ENCODE results near the gene LRRC9.

LRRC9 gene

DNA sequence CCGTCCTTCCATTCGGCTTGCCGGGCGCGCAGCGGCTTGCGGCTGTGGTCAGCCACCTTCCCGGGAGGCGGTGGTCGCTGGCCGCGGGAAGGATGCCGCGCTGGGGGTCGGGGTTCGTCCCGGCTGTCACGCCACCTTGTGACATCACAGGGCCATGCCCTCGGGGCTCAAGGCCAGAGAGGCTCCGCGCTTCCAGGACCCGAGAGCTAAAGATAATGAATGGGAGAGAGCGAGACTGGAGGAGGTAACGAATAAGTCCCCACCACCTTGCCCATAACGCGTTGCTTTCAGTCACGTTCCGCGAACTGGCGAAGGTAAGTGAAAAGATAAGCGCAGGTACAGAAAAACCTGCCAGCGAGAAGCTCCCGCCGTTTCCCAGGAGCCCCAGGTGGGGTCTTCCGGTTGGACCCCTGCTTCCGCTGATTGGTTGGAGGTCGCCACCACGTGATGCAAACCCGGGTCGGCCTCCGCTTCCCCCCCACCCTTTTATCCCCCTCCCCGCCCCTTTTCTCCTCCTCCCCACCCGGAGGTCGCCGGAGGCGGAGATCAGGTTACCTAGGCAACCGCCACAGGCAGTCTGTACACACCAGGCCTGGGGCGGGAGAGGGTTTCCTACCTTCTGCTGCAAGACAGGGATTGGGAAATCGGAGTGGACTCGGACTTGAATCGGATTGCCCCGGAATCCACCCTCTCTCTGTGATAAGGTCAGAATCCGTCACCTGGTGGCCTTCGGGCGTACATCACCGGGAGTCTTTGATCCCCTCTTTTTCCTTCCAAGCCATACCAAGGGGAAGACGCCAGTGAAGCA is at the start of gene LRRC9:
Gene LRRC9 (plus strand): TSS at position 575 of the 808 bp plus-strand sequence.
- DNase-seq (ENCODE audit: low read depth), result peak; percentile 10
- TF ChIP-seq, protein P1, sequence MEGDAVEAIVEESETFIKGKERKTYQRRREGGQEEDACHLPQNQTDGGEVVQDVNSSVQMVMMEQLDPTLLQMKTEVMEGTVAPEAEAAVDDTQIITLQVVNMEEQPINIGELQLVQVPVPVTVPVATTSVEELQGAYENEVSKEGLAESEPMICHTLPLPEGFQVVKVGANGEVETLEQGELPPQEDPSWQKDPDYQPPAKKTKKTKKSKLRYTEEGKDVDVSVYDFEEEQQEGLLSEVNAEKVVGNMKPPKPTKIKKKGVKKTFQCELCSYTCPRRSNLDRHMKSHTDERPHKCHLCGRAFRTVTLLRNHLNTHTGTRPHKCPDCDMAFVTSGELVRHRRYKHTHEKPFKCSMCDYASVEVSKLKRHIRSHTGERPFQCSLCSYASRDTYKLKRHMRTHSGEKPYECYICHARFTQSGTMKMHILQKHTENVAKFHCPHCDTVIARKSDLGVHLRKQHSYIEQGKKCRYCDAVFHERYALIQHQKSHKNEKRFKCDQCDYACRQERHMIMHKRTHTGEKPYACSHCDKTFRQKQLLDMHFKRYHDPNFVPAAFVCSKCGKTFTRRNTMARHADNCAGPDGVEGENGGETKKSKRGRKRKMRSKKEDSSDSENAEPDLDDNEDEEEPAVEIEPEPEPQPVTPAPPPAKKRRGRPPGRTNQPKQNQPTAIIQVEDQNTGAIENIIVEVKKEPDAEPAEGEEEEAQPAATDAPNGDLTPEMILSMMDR (IDR thresholded peaks at IDR 0.05; ENCODE audit: low read length, missing control alignments), result no peak
- peak within 1 kb of the TSS; percentile 40 for H3K4me3 ChIP-seq (replicated peaks; ENCODE audit: low read depth, low read length)

DNA sequence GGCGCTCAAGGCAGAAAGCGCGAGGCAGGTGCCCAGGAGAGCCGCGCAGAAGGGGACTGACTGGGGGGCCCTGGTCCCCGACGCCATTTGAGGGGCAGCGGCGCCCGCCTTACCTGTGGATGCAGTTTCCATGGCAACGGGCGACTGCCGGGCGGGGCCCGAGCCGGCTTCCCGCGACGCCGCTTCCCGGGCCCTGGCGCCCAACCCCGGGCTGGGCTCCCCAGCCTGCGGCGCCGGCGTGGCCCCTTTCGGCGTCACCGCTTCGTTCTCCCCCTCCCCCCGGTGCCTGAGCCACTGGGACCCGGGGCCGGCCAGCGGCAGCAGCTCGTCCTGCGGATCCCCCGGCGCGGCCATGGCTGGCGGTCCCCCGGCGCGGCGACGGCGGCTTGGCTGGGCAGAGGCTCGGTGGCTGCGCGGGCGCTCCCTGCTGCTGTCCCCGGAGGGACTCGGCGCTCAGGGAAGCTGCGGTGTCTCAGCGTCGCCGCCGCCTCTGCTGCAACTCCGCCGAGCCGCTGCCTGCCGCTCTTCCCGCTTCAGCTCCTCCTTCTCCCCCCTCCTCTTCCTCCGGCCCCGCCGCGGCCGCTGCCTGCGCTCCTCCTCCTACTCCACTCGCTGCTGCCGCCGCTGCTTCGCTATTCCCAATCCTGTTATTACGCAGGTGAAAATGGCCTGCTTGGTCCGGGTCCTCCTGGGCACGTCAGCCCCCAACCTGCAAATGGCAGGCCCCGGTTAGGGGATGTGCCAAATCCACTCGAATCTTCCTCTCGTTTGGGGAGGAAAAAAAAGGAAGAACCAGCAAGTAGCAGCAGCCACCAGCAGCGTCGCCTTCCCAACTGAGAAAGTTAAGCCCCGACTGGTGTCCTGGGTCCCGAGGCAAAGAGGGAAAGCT is 49.4 kb upstream of the LRRC9 start, which contains the start of gene RTN1:
Gene RTN1 (minus strand): TSS at position 500 of the 889 bp plus-strand sequence. CDS start 146 bp downstream, at position 354.
- TF ChIP-seq, protein P1 (IDR thresholded peaks at IDR 0.05; ENCODE audit: low read length, missing control alignments), result no peak
- peak within 1 kb of the TSS; percentile 51 for H3K4me3 ChIP-seq (replicated peaks; ENCODE audit: low read depth, low read length)
- DNase-seq (ENCODE audit: low read depth), result peak; percentile 31

DNA sequence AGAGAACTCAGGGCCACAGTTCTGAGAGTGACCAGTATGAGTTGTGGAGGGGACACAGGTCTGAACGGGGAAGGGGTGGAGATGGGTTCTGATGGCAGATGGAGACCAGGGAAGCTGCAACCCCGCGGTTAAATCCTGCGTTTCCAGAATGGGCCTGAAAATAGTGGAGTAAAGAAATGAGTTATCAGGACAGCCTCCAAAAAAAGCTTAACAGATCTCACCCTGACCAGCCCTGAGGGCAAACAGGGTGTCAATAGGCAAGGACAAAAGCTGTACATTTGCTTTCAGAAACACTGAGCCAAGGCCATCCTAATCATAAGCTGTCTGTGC is 48.8 kb upstream of the LRRC9 start:
- TF ChIP-seq, protein P1 (IDR thresholded peaks at IDR 0.05; ENCODE audit: low read length, missing control alignments), result no peak
- DNase-seq (ENCODE audit: low read depth), result no peak
- H3K4me3 ChIP-seq (replicated peaks; ENCODE audit: low read depth, low read length), result peak overlapping the region; percentile 51

DNA sequence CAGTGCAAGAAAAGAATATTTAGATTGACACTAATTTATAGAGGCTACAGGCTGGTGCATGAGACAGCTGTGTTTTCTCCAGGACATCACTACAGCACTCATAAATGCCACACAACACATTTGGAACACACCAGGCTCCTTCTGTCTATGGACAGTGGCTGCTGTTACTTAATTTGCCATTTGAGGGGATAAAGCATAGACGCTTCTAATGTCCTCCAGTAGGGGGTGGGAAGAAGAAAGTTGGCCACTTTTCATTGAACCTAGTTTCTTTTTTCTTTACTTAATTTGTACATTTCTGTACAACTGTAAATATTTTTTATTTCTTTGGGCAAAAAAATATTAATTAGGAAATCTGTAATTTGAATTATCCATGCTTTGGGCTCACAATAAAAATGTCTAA is 37.0 kb upstream of the LRRC9 start:
- DNase-seq (ENCODE audit: low read depth), result peak; percentile 3
- H3K4me3 ChIP-seq (replicated peaks; ENCODE audit: low read depth, low read length), result no peak overlapping the region
- TF ChIP-seq, protein P1 (IDR thresholded peaks at IDR 0.05; ENCODE audit: low read length, missing control alignments), result peak; percentile 46

DNA sequence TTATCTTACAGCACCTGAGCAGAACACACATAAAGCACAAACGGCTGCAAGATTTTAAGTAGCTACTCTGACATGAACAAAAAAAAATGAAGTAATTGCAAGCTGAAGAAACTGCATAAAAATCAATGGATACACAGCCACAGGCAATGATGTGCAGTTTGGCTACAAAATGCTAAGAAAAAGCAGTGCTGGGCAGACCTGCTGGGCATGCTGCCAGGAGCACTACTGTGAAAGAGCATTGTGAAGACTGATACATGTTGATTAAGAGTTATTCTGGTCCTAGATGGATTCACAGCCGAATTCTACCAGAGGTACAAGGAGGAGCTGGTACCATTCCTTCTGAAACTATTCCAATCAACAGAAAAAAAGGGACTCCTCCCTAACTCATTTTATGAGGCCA is 29.3 kb upstream of the LRRC9 start:
- TF ChIP-seq, protein P1 (IDR thresholded peaks at IDR 0.05; ENCODE audit: low read length, missing control alignments), result no peak
- no peak overlapping the region for H3K4me3 ChIP-seq (replicated peaks; ENCODE audit: low read depth, low read length)
- no peak for DNase-seq (ENCODE audit: low read depth)

DNA sequence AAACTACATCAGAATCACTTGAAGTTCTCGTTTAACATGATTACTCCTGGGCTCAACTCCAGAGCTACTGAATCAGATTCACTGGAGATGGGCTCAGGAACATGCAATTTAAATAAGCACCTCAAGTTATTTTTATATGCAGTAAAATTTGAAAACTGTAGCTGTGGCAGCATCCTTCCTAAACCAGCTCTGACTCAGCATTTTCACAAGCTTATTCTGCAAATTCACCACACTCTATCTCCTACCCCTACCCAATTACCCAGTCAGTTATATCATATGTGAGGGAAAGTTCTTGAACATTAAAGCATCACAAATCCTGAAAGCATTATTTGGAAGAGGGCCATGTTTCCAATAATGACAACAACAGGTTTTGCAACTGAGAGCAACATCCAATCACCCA is 24.2 kb upstream of the LRRC9 start:
- no peak for DNase-seq (ENCODE audit: low read depth)
- no peak overlapping the region for H3K4me3 ChIP-seq (replicated peaks; ENCODE audit: low read depth, low read length)
- TF ChIP-seq, protein P1 (IDR thresholded peaks at IDR 0.05; ENCODE audit: low read length, missing control alignments), result no peak

All from fibroblast of pulmonary artery (primary cell).